Activated CD4-positive, alpha-beta T cell treated with anti-CD3 and anti-CD28 coated beads, Interleukin-2, amount 50 U/mL, for 1 hour (primary cell): ENCODE data around the gene SRSF3.
"Not testable (repeated sequence)": the region's sequence is repeated elsewhere in the genome, so short reads cannot be mapped to it uniquely, and the experiment has no call there.

Source experiments
- DNase-seq: peaks from one replicate; pipeline ENCODE4 v3.0.0-alpha.2; 2020

The SRSF3 gene

GRCh38 chr6:36651659-36652379 lies 57.7 kb downstream of the SRSF3 start:
- DNase-seq, result no peak

- not testable (repeated sequence) for DNase-seq
Measured at GRCh38 chr6:36654469-36654868, 60.3 kb downstream of the SRSF3 start.
